Measurements from ENCODE around the gene TCF4. TPM values are rescaled to one million over a fixed set of nuclear protein-coding genes. Genes with fewer than 3 reads are reported as not detected.
A peak's percentile ranks its signal among the peaks of the same experiment; 100 is the strongest.

TCF4 gene
- total RNA-seq, 1 donor from 2014 or later, result 115 TPM

DNA sequence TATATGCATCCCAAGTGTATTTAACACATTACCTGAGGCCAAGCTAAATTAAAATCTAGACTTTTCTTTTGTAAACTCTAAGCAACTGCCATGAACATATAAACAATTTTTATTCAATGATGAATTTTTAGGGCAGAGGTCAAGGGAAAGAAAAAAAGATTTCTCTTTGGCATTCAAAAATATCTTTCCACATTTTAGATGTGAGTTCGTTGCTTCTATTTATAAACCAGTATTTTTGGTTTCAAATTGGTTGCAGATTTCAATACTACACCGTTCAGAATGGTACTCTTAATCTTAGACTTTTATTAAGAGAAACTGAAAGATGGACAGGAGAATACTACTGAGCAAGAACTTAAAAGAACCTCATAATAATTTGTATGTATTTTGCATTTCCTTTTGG, 335.1 kb downstream of the TCF4 start:
- Histone ChIP-seq H4K20me1 (ENCODE audit: insufficient read depth, low read length) (no peaks in the 10 kb centered on the region), H3K4me2 (ENCODE audit: low read length) (no peak overlapping the region), H2AFZ (ENCODE audit: low read depth, low read length) (no peak overlapping the region), H3K9me3 (ENCODE audit: insufficient read depth, low read depth, low read length) (no peaks in the 10 kb centered on the region), H3K27me3 (ENCODE audit: insufficient read depth, low read length) (no peaks in the 10 kb centered on the region), H3K36me3 (ENCODE audit: insufficient read depth, low read length) (peaks cover 17% of the 10 kb centered on the region), H3K79me2 (ENCODE audit: insufficient read depth, low read length) (no peaks in the 10 kb centered on the region), H3K4me1 (ENCODE audit: insufficient read depth, low read length) (peaks cover 37% of the 10 kb centered on the region), H3K4me3 (ENCODE audit: insufficient read depth, low read depth, low read length) (no peak overlapping the region), H3K27ac (ENCODE audit: low read depth, low read length) (no peak overlapping the region), H3K9ac (ENCODE audit: low read length) (no peak overlapping the region)
- Mint-ChIP-seq H3K4me1 (ENCODE audit: low read depth, unreplicated experiment) (peaks cover 47% of the 10 kb centered on the region), H3K9me3 (ENCODE audit: unreplicated experiment) (no peaks in the 10 kb centered on the region), H3K36me3 (ENCODE audit: low read depth, unreplicated experiment) (peaks cover 26% of the 10 kb centered on the region), H3K27me3 (ENCODE audit: low read depth, unreplicated experiment) (no peaks in the 10 kb centered on the region), H3K27ac (ENCODE audit: unreplicated experiment) (no peak overlapping the region), H3K4me3 (ENCODE audit: unreplicated experiment) (no peak overlapping the region)
- DNase-seq (ENCODE audit: low read depth) (no peak), FAIRE-seq (no peak)
- TF ChIP-seq, protein P1, sequence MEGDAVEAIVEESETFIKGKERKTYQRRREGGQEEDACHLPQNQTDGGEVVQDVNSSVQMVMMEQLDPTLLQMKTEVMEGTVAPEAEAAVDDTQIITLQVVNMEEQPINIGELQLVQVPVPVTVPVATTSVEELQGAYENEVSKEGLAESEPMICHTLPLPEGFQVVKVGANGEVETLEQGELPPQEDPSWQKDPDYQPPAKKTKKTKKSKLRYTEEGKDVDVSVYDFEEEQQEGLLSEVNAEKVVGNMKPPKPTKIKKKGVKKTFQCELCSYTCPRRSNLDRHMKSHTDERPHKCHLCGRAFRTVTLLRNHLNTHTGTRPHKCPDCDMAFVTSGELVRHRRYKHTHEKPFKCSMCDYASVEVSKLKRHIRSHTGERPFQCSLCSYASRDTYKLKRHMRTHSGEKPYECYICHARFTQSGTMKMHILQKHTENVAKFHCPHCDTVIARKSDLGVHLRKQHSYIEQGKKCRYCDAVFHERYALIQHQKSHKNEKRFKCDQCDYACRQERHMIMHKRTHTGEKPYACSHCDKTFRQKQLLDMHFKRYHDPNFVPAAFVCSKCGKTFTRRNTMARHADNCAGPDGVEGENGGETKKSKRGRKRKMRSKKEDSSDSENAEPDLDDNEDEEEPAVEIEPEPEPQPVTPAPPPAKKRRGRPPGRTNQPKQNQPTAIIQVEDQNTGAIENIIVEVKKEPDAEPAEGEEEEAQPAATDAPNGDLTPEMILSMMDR (IDR thresholded peaks at IDR 0.05; ENCODE audit: insufficient read depth, low read depth, low read length), result no peak
- no peak for TF ChIP-seq EZH2 (IDR thresholded peaks at IDR 0.05; ENCODE audit: insufficient read depth, low read length)

DNA sequence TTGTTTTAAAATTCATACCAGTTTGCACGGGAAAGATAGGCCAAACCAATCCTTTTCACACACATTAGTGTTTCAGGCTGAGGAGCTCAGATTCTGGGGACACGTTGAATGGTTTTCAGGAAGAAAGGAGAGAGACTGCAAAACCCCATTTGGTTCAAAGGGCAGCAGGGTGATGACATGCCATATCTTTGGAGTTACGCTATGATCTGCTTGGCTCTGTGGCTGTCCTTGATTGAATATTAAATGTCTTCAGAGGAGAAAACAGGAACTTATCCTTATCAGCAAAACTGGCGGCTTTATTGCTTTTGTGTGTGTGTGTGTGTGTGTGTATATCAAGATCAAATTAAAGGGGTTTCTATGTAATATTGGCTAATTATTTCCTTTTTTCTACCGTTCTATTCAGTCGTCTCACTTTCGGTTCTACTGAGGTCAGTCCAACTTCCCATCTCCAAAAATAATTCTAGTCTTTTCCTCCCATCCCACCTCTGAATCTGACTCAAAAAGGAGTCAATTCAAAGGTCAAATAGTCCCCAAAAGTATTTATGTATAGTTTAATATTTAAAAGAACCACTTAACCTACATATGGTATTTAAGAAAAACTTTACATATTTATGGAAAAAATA, 335.8 kb downstream of the TCF4 start:
- peaks cover 27% of the 10 kb centered on the region for H3K36me3 Mint-ChIP-seq (ENCODE audit: low read depth, unreplicated experiment)
- DNase-seq (ENCODE audit: low read depth) (peak; percentile 25), FAIRE-seq (no peak)
- no peak for TF ChIP-seq EZH2 (IDR thresholded peaks at IDR 0.05; ENCODE audit: insufficient read depth, low read length)
- TF ChIP-seq, protein P1 (IDR thresholded peaks at IDR 0.05; ENCODE audit: insufficient read depth, low read depth, low read length), result no peak
- Histone ChIP-seq H3K4me3 (ENCODE audit: insufficient read depth, low read depth, low read length) (no peak overlapping the region), H3K9me3 (ENCODE audit: insufficient read depth, low read depth, low read length) (no peaks in the 10 kb centered on the region), H3K4me2 (ENCODE audit: low read length) (peak overlapping the region; percentile 57), H3K4me1 (ENCODE audit: insufficient read depth, low read length) (peaks cover 36% of the 10 kb centered on the region), H4K20me1 (ENCODE audit: insufficient read depth, low read length) (no peaks in the 10 kb centered on the region), H3K27me3 (ENCODE audit: insufficient read depth, low read length) (no peaks in the 10 kb centered on the region), H3K36me3 (ENCODE audit: insufficient read depth, low read length) (peaks cover 15% of the 10 kb centered on the region), H3K9ac (ENCODE audit: low read length) (peak overlapping the region; percentile 36), H3K27ac (ENCODE audit: low read depth, low read length) (peak overlapping the region; percentile 52), H3K79me2 (ENCODE audit: insufficient read depth, low read length) (no peaks in the 10 kb centered on the region), H2AFZ (ENCODE audit: low read depth, low read length) (no peak overlapping the region)
- H3K27ac Mint-ChIP-seq (ENCODE audit: unreplicated experiment), result peak overlapping the region; percentile 44
- no peaks in the 10 kb centered on the region for H3K9me3 Mint-ChIP-seq (ENCODE audit: unreplicated experiment)
- peaks cover 49% of the 10 kb centered on the region for H3K4me1 Mint-ChIP-seq (ENCODE audit: low read depth, unreplicated experiment)
- H3K4me3 Mint-ChIP-seq (ENCODE audit: unreplicated experiment), result no peak overlapping the region
- H3K27me3 Mint-ChIP-seq (ENCODE audit: low read depth, unreplicated experiment), result no peaks in the 10 kb centered on the region

DNA sequence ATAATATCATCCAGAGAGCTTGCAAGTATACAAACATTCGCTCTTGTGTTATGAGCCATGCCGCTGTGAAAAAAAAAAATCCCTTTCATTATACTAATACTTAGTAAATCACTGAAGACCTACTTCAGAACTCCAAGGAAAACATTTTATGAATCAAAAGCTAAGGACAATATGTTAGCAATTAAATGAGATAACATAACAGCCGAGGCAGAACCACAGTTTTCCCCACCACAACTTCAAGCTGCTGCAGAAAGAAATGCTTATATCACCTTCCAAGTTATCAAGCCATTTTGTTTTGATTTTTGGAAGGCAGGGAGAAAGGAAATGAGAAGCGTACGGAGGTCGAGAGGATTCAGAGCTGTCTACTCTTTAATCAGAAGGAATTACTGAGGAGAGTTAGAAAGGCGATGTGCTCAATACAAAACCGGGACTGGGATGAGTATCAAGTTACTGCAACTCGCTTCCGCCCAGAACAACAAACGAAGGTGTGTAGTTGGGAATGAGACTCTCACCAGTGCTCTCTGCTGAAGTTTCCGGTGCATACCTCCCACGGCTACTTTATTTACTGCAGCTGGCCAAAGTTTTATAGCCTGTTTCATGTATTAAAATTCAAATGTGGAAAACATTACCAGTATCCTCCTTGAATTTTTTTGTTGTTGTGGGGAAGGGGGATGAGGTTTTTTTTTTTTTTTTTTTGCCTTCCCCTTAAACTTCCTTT, 336.6 kb downstream of the TCF4 start:
- Histone ChIP-seq H3K4me2 (ENCODE audit: low read length) (peak overlapping the region; percentile 57), H3K9me3 (ENCODE audit: insufficient read depth, low read depth, low read length) (no peaks in the 10 kb centered on the region), H3K27ac (ENCODE audit: low read depth, low read length) (peak overlapping the region; percentile 52), H3K4me1 (ENCODE audit: insufficient read depth, low read length) (peaks cover 29% of the 10 kb centered on the region), H3K9ac (ENCODE audit: low read length) (peak overlapping the region; percentile 36), H3K4me3 (ENCODE audit: insufficient read depth, low read depth, low read length) (peak overlapping the region; percentile 4), H3K27me3 (ENCODE audit: insufficient read depth, low read length) (no peaks in the 10 kb centered on the region), H3K36me3 (ENCODE audit: insufficient read depth, low read length) (peaks cover 11% of the 10 kb centered on the region), H3K79me2 (ENCODE audit: insufficient read depth, low read length) (no peaks in the 10 kb centered on the region), H4K20me1 (ENCODE audit: insufficient read depth, low read length) (no peaks in the 10 kb centered on the region), H2AFZ (ENCODE audit: low read depth, low read length) (no peak overlapping the region)
- no peaks in the 10 kb centered on the region for H3K27me3 Mint-ChIP-seq (ENCODE audit: low read depth, unreplicated experiment)
- FAIRE-seq (no peak), DNase-seq (ENCODE audit: low read depth) (peak; percentile 57)
- H3K9me3 Mint-ChIP-seq (ENCODE audit: unreplicated experiment), result no peaks in the 10 kb centered on the region
- H3K4me3 Mint-ChIP-seq (ENCODE audit: unreplicated experiment), result no peak overlapping the region
- peaks cover 28% of the 10 kb centered on the region for H3K36me3 Mint-ChIP-seq (ENCODE audit: low read depth, unreplicated experiment)
- peaks cover 48% of the 10 kb centered on the region for H3K4me1 Mint-ChIP-seq (ENCODE audit: low read depth, unreplicated experiment)
- TF ChIP-seq, protein P1 (IDR thresholded peaks at IDR 0.05; ENCODE audit: insufficient read depth, low read depth, low read length), result no peak
- TF ChIP-seq EZH2 (IDR thresholded peaks at IDR 0.05; ENCODE audit: insufficient read depth, low read length), result no peak
- H3K27ac Mint-ChIP-seq (ENCODE audit: unreplicated experiment), result peak overlapping the region; percentile 44
